Activated gamma-delta T cell (primary cell): ENCODE measurements around the gene NLRP12.
"Not testable (repeated sequence)": the region's sequence is repeated elsewhere in the genome, so short reads cannot be mapped to it uniquely, and the experiment has no call there.

Source experiments
- DNase-seq: peaks from one replicate; lab custom pipeline; 2025; lab: John Stamatoyannopoulos, UW

The NLRP12 gene

DNA sequence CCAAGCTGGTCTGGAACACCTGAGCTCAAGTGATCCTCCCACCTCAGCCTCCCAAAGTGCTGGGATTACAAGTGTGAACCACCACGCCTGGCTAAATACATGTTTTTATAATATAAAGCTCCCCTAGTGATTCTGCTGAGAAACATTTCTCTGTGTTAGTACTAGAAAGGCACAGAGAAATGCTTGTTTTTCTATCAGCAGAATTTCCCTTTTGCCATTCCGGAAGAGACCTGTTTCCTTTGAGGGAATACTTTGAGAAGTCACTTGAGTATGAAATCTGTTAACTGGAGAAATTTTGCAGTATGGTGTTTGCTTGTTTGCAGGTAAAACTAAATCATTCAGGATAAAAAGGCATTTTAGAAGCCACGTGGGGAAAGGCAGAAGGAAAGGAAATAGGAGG, 4.4 kb upstream of the NLRP12 start:
- DNase-seq = no peak

DNA sequence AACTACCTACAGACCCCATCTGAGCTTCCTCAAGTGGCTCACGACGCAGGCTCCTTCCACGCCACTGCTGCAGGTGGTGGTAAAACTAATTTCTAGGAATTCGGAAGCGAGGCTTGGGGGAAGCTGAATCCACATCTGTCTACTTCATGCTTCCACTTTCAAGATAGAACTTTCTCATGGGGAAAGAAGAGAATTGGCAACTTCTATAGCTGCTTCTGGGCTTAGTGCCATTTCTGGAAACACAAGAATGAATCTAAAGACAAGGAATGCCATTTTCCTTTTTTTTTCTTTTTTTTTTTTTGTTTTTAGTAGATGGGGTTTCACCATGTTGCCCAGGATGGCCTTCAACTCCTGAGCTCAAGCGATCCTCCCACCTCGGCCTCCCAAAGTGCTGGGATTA, 2.8 kb upstream of the NLRP12 start:
- DNase-seq = no peak

DNA sequence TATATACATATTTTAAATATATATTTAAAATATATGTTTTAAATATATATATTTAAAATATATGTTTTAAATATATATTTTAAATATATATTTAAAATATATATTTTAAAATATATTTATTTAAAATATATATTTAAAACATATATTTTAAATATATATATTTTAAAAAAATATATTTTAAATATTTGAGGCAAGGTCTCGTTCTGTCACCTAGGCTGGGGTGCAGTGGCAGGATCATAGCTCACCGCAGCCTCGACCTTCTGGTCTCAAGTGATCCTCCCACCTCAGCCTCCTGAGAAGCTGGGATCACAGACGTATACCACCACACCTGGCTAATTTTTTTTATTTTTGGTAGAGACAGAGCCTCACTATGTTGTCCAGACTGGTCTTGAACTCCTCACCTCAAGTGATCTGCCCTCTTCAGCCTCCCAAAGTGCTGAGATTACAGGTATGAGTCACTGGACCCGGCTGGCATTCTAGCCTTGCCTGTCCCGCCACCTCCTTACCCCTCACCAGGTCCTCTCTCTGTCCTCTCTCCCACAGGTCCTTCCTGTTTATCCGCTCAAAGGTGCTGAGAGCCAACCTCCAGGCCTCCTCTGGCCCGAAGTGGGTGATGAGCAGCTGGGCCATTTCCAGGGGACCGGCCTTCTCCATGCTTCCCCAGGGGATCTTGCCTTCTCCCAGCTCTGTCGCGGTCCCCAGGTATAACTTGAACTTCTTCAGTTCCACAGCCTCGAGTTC, 564 bp downstream of the NLRP12 start:
- no peak for DNase-seq

DNA sequence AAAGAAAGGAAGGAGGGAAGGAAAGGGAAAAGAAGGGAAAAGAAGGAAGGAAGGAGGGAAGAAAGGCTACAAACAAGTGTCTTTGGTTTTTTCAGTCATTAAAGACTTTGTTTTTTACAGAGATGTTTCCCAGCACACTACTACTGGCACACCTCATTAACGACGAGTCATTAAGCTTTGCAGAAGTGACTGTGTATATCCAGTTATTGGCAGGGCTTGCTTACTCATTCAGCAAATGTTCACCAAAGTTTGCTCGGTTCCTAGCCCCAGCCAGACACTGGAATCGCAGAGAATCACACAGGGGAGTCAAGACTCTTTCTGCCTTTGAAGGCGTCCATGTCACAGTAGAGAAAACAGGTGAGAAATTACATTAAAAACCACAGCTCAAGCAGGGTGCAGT, 4.3 kb downstream of the NLRP12 start:
- no peak for DNase-seq

DNA sequence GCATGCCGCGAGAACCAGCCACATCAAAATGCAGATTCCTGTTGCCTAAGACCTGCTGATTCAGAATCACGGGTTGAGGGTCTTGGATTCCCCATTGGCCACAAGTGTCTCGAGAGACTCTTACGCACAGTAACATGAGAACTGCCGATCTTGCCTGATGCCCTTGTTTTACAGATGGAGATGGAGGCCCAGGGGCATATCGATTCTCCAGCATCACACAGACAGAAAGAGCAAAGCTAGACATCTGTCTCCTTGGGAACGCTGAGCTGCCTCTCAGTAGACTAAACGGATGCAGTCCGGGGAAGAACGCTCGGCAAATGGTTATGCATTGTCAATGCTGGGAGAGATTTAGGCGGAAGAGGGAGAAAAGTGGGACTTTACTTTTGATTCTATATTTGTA, 5.4 kb downstream of the NLRP12 start:
- no peak for DNase-seq

DNA sequence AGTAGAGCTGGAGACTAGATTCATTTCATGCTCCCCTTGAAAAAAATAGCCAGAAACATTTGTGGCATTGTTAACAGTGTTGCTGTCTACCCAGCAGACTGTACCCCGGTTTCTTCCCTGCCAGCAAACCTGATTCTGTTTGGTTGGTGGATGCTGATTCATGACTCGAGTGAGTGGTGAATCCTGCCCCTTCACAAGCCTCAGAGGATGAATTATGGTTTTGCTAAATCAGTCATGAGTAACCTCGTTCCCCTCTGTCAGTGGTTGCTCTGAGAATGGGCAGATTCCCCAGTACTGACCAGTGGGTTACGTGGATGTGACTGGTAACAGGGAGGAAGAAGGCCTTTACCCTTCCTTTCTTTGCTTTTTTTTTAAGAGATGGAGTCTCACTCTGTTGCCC, 10.1 kb downstream of the NLRP12 start:
- no peak for DNase-seq

DNA sequence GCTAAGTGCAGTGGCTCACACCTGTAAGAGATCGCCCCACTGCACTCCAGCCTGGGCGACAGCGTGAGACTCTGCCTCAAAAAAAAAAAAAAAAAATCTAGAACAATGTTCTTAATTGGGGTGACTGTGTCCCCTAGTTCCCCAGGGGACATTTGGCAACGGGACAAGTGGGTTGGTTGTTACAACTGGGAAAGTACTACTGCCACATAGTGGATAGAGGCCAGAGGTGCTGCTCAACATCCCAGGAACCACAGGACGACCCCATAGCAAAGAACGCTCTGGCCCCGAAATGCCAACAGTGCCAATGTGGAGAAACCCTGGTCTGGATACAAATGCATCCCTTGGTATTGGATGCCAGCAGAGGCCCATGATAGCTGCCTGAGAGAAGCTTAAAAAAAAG, 11.8 kb downstream of the NLRP12 start:
- DNase-seq = no peak

DNA sequence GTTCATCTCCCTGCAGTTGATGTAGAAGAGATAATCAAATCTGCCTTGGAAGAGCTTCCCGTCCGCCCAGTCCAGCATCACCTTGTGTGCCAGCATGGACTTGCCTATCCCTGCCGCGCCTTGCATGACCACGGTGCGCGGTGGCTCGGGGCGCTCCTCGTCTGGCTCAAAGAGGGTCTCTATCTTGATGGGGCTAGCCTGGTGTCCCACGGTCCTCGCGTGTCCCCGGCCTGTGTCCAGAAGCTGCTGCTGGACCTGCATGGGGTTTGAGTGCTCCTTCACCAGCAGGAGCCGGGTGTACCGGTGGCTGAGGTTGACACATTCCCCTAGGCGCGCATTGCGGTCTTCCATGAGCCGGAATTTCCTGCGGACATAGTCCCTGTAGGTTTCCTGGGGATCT, 13.2 kb downstream of the NLRP12 start:
- no peak for DNase-seq

DNA sequence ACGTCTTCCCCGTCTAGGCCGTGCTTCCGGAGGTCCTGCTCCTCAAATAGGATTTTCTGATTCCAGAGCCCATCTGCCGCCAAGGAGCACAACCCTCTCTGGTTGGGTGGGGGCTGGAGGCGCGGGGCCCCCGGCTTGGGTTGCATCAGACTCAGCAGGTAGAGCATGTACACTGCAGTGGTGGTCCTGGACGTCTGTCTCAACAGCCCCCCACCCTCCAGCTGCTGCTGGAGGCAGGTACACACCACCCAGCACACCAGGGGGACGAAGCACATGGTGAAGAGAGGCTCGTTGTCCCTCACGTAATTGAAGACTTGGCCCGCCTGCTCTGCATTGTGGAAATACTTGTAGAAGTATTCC, 13.9 kb downstream of the NLRP12 start:
- no peak for DNase-seq

DNA sequence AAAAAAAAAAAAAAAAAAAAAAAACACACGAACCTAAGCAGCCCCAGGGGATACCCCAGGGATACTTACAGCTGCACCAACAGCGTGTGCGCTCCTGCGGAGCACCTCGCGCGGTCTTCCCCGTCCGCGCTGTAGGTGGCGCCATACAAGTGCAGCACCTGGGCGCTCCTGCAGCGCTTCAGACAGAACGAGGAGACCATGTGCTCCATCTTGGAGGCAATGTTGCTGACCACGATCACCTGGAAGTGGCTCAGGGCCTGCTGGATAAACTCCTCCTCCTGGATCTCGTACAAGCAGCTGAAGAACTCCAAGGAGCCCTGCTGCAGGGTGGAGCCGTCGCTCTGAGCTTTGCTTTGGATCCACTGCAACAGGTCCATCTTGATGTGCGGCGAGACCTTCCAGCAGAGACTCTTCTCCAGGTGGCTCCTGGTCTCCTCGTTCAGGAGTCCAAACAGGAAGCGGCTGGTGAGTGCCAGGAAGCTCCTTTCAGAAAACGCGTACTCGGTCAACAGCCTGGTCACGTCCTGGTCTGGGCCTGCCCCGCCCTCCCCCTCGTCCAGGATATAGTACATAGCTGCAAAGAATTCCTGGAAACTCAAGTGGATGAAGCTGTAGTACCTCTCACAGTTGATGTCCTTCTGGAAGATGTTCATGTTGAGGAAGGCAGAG, 14.5 kb downstream of the NLRP12 start:
- no peak for DNase-seq

DNA sequence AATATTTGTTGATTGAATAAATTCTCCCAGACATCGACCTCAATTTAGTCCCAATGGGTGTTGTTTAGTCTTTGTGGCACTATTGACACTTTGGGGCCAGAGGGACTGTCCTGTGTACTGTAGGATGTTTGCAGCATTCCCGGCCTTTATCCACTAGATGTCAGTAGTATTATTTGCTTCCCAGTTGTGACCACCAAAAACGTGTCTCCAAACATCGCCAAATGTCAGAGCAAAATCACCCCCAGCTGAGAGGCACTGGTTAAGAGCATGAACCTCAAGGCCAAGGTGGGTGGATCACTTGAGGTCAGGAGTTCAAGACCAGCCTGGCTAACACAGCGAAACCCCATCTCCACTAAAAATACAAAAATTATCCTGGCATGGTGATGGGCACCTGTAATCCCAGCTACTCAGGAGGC, 15.4 kb downstream of the NLRP12 start:
- DNase-seq = no peak

DNA sequence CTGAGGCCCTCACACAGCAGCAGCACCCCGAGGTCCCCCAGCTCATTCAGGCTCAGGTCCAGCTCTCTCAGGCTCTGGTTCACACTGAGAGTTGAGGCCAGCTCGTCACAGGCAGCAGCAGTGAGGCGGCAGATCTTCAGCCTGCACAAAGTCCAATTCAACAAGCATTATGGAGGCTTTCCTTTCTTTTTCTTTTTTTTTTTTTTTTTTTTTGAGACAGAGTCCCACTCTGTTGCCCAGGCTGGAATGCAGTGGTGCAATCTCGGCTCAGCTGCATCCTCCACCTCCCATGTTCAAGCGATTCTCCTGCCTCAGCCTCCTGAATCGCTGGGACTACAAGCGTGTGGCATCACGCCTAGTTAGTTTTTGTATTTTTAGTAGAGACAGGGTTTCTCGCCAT, 22.9 kb downstream of the NLRP12 start:
- DNase-seq = no peak

DNA sequence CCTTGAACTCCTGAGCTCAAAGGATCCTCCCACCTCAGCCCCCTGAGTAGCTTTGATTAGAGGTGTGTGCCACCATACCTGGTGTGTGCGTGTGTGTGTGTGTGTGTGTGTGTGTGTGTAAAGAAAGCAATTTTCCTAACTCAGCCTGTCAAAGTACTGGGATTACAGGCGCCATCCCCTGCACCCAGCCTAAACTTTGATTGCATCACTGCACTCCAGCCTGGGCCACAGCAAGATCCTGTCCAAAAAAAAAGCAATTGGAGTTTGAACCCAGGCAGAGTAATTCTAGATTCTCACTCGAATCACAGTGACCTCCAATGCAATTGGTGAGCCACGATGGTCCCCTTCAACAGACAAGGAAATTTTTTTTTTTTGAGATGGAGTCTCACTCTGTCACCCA, 29.1 kb downstream of the NLRP12 start:
- no peak for DNase-seq

DNA sequence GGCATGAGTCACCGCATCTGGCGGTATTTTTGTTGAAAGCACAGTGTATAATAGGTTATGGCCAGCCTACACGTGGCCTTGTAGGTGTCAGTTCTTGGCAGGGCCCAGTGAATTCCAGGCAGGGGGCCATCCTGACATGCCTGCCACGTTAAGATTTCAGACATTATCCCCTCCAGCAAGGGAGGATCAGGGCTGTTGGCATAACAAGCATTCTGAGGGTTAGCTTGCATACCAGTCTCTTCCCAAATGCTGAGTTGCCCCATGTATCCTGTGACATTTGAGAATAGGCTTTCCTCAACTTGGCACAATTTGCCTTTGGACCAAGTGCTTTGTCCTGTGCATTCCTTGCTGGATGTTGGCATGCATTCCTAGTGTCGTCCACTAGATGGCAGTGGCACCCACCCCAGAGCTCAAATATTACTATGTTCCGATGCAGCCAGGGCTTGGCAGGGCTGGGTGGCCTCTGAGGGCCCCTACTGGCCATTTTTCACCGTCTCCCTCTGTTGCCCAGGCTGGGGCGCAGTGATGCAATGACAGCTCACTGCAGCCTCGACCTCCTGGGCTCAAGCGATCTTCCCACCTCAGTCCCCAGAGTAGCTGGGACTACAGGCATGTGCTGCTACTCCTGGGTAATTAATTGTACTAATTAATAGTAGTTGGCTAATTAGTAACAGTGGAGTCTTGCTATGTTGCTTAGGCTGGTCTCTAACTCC, 31.2 kb downstream of the NLRP12 start:
- DNase-seq = no peak

DNA sequence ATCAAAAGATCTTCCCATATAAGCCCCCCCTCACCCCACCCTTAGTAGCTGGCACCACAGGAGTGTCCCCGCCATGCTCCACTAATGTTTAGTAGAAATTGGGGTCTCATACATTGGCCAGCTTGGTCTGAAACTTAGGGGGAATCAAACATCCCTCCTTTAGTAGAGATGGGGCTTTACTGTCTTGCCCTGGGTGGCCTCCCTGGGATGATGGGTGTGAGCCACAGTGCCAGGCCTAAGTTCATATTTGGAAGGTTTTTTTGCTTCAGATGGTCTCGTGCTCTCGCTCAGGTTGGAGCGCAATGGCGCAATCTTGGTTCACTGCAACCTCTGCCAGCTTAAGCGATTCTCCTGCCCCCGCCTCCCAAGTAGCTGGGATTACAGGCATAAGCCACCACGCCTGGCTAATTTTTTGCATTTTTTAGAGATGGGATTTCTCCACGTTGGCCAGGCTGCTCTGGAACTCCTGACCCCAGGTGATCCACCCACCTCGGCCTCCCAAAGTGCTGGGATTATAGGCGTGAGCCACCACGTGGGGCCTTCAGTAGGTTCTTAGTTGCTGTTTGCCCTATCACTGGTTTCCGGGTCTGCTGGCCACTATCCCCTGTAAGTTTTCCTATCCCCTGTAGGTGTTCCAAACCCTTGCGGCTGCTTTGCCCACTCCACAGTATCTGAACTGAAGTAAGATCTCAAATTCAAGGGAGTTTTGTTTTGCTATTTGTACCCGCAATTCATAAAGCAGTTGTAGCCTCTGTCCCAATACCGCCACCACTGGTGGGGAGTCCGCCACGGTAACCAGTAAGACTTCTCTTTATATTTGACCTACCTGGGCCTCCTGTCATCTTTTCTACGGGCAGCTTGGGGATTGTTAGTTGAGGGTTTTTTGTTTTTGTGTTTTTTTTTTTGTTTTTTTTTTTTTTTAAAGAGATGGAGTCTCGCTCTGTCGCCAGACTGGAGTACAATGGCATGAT, 34.1 kb downstream of the NLRP12 start:
- no peak for DNase-seq

DNA sequence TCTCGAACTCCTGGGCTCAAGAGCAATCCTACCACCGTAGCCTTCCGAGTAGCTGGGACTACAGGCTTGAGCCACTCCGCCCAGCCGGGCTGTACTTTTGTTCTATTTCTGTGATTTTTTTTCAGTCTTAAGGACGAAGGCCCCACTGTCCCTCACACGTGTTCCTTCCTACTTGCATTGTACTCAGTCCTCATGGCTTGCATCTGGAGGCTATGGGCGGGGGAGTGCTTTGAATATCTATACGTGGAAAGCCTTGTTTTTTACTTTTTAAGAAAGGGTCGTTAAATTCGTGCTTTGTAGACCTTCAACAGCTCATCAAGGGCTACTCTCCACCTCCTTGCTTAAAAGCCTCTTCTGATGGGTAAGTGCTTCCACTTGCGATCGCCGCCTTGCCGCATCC, 36.8 kb downstream of the NLRP12 start:
- DNase-seq = no peak

DNA sequence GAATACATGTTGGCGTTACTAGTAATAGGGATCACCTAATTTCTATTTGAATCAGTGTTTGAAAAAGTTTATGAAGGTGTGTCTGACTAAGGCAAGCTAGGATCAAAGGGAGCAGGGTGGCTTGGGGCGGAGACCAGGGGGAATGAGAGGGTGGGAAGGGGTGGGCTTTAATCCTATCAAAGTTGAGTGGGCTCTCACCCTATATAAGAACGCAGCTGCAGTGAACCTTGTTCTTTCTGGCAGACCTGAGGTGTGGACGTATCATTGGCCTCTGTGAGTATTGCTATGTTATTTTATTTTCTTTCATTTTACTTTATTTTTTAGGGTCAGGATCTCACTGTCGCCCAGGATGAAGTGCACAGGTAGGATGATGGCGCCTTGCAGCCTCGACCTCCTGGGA, 37.4 kb downstream of the NLRP12 start:
- no peak for DNase-seq

DNA sequence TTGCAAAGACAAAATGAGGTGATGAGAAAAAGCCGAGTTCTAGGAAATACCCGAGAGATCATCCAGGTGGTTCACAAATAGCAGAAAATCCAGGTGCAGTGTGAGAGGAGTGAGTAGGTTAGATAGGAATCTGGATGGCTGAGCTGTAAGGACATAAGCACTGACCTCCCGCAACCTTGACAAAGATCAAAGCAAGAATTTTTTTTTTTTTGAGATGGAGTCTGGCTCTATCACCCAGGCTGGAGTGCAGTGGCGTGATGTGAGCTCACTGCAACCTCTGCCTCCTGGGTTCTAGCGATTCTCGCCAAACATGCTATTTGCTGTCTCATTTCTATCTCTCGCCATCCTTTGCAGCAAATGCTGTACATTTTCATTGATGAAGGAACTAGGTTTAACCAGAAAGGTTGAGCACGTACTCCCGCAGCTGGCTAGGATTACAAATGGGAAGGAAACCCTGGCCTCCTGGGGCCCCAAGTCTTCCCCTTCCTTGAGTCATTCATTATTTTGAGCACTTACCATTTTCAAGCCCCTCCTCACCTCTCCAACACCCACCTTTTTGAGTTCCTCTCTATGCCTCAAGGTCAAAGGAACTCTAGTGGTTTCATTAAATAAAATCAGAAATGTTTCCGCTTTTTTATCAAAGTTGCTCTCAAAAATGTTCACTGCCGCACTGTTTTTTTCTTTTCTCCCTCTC, 38.8 kb downstream of the NLRP12 start:
- no peak for DNase-seq

DNA sequence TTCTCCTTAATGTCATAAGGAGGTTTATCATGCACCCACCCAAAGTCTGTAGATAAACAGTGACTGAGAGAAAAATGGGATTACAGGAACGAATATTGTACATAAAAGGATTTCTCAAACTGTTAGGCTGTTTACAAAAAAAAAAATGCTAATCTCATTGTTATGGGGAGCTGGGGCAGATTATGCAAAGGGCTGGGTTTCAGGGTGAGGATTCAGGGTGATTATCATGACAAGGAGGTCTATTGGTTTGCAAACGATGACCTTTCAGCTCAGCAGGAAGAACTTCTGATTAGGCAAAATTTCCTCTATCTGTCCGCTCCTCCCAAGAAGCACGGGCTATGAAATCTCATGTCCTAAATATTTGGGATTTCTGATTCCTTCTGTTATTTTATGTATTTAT, 41.4 kb downstream of the NLRP12 start:
- no peak for DNase-seq

DNA sequence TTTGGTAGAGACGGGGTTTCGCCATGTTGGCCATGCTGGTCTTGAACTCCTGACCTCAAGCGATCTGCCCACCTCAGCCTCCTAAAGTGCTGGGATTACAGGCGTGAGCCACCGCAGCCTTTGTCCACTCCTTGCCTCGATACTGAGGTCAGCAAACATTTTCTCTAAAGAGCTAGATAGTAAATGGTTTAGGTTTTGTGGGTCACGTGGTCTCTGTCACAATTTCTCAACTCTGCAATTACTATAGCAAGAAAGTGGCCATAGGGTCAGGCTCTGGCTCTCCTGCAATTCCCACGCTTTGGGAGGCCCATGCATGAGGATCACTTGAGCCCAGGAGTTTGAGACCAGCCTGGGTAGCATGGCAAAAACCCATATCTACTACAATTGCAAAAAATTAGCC, 42.8 kb downstream of the NLRP12 start:
- not testable (repeated sequence) for DNase-seq

DNA sequence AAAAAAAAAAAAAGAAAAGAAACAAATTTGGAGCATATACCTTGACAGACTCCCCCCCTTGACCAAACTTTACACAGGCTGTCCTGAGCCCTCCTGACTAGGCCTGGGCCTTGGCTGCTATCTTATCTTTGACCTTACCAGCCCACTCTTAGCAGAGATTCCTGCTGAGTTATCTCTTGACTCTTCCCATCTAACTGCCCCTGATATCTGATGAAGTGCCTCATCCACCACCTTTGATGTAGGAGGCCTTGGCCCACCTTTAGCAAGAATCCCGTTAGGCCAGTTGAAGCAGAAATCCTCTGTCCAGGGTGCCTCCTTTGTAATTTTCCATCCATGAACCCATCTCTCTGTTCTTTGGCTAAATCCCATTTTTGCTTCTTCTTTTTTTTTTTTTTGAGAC, 43.6 kb downstream of the NLRP12 start:
- DNase-seq = no peak

DNA sequence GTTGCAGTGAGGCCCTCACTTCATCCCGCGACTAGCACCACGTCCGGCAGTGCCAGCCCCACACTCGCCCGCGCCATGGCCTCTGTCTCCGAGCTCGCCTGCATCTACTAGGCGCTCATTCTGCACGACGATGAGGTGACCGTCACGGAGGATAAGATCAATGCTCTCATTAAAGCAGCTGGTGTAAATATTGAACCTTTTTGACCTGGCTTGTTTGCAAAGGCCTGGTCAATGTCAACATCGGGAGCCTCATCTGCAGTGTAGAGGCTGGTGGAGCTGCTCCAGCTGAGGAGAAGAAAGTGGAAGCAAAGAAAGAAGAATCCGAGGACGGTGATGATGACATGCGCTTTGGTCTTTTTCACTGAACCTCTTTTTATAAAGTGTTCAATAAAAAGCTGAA, 48.6 kb downstream of the NLRP12 start:
- no peak for DNase-seq
